Measurements from ENCODE around the gene MOCOS. TPM values are rescaled to one million over a fixed set of nuclear protein-coding genes. Genes with fewer than 3 reads are reported as not detected.

MOCOS gene
- total and polyA plus RNA-seq, 4 donors: 0.90 to 4.4 (median 2.7) TPM

GRCh38 chr18:36191286-36191685 lies 4.0 kb downstream of the MOCOS start:
- intact Hi-C loops (cut with DNase I): no loop called here
- Histone ChIP-seq H3K36me3 (ENCODE audit: control insufficient read depth in 1 of 2, insufficient read depth in 2 of 2, low read length in 1 of 2) (no peaks in the 10 kb centered on the region), H3K4me3 (ENCODE audit: low read length in 2 of 2) (no peak overlapping the region), H3K9me3 (ENCODE audit: control insufficient read depth, low read length) (no peaks in the 10 kb centered on the region), H3K27me3 (ENCODE audit: control insufficient read depth in 1 of 2, insufficient read depth in 2 of 2, low read length in 1 of 2) (no peaks in the 10 kb centered on the region), H3K4me1 (ENCODE audit: control insufficient read depth in 1 of 2, insufficient read depth in 2 of 2, low read length in 2 of 2) (no peaks in the 10 kb centered on the region), H3K27ac (ENCODE audit: low read depth in 1 of 2, low read length in 2 of 2) (no peak overlapping the region)
- no peak for DNase-seq
- ATAC-seq (ENCODE audit: low FRiP score): no peak
- WGBS, 2 donors: 97 to 100% methylated on average over 3 of the region's 3 CpGs

DNA sequence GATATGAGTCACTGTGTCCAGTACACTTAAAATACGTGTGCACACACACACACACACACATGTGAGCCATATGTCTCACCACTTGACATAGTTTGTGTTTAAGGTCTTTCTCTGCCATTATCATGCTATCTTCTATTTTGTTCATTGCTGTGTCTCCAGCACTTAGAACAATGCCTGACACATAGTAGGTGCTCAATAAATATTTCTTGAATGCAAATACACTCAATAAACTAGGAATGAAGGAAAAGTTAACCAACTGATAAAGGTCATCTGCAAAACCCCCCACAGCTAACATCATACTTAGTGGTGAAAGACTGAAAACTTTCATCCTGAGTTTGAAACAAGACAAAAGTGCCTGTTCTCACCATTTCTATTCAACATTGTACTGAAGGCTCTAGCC lies 4.4 kb downstream of the MOCOS start:
- Histone ChIP-seq H3K4me3 (ENCODE audit: low read length in 2 of 2) (no peak overlapping the region), H3K27me3 (ENCODE audit: control insufficient read depth in 1 of 2, insufficient read depth in 2 of 2, low read length in 1 of 2) (no peaks in the 10 kb centered on the region), H3K4me1 (ENCODE audit: control insufficient read depth in 1 of 2, insufficient read depth in 2 of 2, low read length in 2 of 2) (no peaks in the 10 kb centered on the region), H3K36me3 (ENCODE audit: control insufficient read depth in 1 of 2, insufficient read depth in 2 of 2, low read length in 1 of 2) (no peaks in the 10 kb centered on the region), H3K9me3 (ENCODE audit: control insufficient read depth, low read length) (no peaks in the 10 kb centered on the region), H3K27ac (ENCODE audit: low read depth in 1 of 2, low read length in 2 of 2) (no peak overlapping the region)
- intact Hi-C loops (cut with DNase I): no loop called here
- 93 to 96% methylated on average over 1 of the region's 1 CpG for WGBS, 2 donors
- no peak for ATAC-seq (ENCODE audit: low FRiP score)
- no peak for DNase-seq

GRCh38 chr18:36194600-36195315 lies 7.5 kb downstream of the MOCOS start:
- Histone ChIP-seq H3K4me1 (ENCODE audit: control insufficient read depth in 1 of 2, insufficient read depth in 2 of 2, low read length in 2 of 2) (no peaks in the 10 kb centered on the region), H3K9me3 (ENCODE audit: control insufficient read depth, low read length) (no peaks in the 10 kb centered on the region), H3K27me3 (ENCODE audit: control insufficient read depth in 1 of 2, insufficient read depth in 2 of 2, low read length in 1 of 2) (no peaks in the 10 kb centered on the region), H3K36me3 (ENCODE audit: control insufficient read depth in 1 of 2, insufficient read depth in 2 of 2, low read length in 1 of 2) (no peaks in the 10 kb centered on the region), H3K4me3 (ENCODE audit: low read length in 2 of 2) (no peak overlapping the region), H3K27ac (ENCODE audit: low read depth in 1 of 2, low read length in 2 of 2) (no peak overlapping the region)
- no peak for ATAC-seq (ENCODE audit: low FRiP score)
- 83 to 87% methylated on average over 8 of the region's 8 CpGs for WGBS, 2 donors
- intact Hi-C loops (cut with DNase I): no loop called here
- no peak for DNase-seq

GRCh38 chr18:36195427-36196122 lies 8.3 kb downstream of the MOCOS start:
- ATAC-seq (ENCODE audit: low FRiP score): no peak
- WGBS, 2 donors: 36 to 48% methylated on average over 3 of the region's 3 CpGs
- intact Hi-C loops (cut with DNase I): no loop called here

GRCh38 chr18:36196238-36196995 lies 9.1 kb downstream of the MOCOS start:
- no peak for ATAC-seq (ENCODE audit: low FRiP score)
- H3K27ac ChIP-seq (ENCODE audit: low read depth in 1 of 2, low read length in 2 of 2): no peak overlapping the region
- intact Hi-C loops (cut with DNase I): no loop called here
- no peak overlapping the region for H3K4me3 ChIP-seq (ENCODE audit: low read length in 2 of 2)
- no peaks in the 10 kb centered on the region for H3K36me3 ChIP-seq (ENCODE audit: control insufficient read depth in 1 of 2, insufficient read depth in 2 of 2, low read length in 1 of 2)
- 87 to 89% methylated on average over 6 of the region's 6 CpGs for WGBS, 2 donors
- DNase-seq: no peak
- no peaks in the 10 kb centered on the region for H3K4me1 ChIP-seq (ENCODE audit: control insufficient read depth in 1 of 2, insufficient read depth in 2 of 2, low read length in 2 of 2)
- no peaks in the 10 kb centered on the region for H3K9me3 ChIP-seq (ENCODE audit: control insufficient read depth, low read length)
- no peaks in the 10 kb centered on the region for H3K27me3 ChIP-seq (ENCODE audit: control insufficient read depth in 1 of 2, insufficient read depth in 2 of 2, low read length in 1 of 2)

More at GRCh38 chr18:36195427-36196122, 8.3 kb downstream of the MOCOS start:
- Histone ChIP-seq H3K27ac (ENCODE audit: low read depth in 1 of 2, low read length in 2 of 2) (no peak overlapping the region), H3K9me3 (ENCODE audit: control insufficient read depth, low read length) (no peaks in the 10 kb centered on the region), H3K4me3 (ENCODE audit: low read length in 2 of 2) (no peak overlapping the region), H3K36me3 (ENCODE audit: control insufficient read depth in 1 of 2, insufficient read depth in 2 of 2, low read length in 1 of 2) (no peaks in the 10 kb centered on the region), H3K4me1 (ENCODE audit: control insufficient read depth in 1 of 2, insufficient read depth in 2 of 2, low read length in 2 of 2) (no peaks in the 10 kb centered on the region), H3K27me3 (ENCODE audit: control insufficient read depth in 1 of 2, insufficient read depth in 2 of 2, low read length in 1 of 2) (no peaks in the 10 kb centered on the region)
- DNase-seq: no peak

DNA sequence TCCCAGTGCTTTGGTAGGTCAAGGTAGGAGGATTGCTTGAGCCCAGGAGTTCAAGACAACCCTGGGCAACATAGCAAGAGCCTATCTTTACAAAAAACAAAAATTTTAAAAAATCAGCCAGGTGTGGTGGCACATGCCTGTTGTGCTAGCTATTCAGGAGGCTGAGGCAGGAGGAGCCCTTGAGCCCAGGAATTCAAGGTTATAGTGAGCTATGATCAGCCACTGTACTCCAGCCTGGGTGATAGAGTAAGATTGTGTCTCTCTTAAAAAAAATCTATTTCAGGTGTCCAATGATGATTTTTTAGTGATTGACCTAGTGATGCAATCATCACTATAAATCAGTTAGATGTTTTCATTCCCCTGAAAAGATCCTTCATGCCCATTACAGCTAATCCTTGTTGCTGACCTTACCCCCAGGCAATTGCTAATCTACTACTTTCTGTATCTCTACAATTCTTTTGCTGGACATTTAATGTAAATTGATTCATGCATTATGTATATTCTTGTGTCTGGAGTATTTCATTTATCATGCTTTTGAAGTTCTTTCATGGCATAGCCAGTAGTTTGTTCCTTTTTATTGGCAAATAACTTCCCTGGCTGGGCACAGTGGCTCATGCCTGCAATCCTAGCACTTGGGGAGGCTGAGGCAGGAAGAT lies 10.3 kb downstream of the MOCOS start:
- Histone ChIP-seq H3K9me3 (ENCODE audit: control insufficient read depth, low read length) (no peaks in the 10 kb centered on the region), H3K27ac (ENCODE audit: low read depth in 1 of 2, low read length in 2 of 2) (no peak overlapping the region), H3K27me3 (ENCODE audit: control insufficient read depth in 1 of 2, insufficient read depth in 2 of 2, low read length in 1 of 2) (no peaks in the 10 kb centered on the region), H3K4me3 (ENCODE audit: low read length in 2 of 2) (no peak overlapping the region), H3K4me1 (ENCODE audit: control insufficient read depth in 1 of 2, insufficient read depth in 2 of 2, low read length in 2 of 2) (no peaks in the 10 kb centered on the region), H3K36me3 (ENCODE audit: control insufficient read depth in 1 of 2, insufficient read depth in 2 of 2, low read length in 1 of 2) (no peaks in the 10 kb centered on the region)
- intact Hi-C loops (cut with DNase I): no loop called here
- no peak for DNase-seq
- no peak for ATAC-seq (ENCODE audit: low FRiP score)

DNA sequence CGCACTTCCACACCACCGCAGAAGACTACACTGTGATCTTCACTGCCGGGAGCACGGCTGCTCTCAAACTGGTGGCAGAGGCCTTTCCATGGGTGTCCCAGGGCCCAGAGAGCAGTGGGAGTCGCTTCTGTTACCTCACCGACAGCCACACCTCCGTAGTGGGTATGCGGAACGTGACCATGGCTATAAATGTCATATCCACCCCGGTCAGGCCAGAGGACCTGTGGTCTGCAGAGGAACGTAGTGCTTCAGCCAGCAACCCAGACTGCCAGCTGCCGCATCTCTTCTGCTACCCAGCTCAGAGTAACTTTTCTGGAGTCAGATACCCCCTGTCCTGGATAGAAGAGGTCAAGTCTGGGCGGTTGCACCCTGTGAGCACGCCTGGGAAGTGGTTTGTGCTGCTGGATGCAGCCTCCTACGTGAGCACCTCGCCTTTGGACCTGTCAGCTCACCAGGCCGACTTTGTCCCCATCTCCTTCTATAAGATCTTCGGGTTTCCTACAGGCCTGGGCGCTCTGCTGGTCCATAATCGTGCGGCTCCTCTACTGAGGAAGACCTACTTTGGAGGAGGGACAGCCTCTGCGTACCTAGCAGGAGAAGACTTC lies 12.5 kb downstream of the MOCOS start:
- DNase-seq: no peak
- no peak for ATAC-seq (ENCODE audit: low FRiP score)

DNA sequence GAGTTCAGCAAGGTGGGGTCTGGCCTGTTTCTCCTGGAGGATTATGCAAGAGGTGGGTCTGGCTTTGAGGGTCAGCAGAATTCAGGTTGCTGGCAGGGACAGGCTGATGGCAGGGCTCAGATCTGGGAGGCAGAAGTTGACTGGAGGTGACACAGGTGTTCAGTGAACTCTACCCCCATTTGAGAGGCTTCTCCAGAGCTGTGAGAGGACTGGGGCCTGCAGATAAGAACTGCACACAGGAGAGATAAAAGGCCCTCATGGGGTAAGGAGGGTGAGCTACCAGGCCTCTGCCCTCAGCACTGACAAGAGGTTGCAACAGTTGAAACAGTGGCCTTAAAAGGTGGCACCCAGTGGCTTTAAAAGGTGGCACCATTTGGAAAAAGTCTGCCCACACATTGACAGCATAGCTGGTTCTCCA lies 13.1 kb downstream of the MOCOS start:
- DNase-seq (no peak), ATAC-seq (ENCODE audit: low FRiP score) (no peak)
- peaks cover 0 to 2% of the 10 kb centered on the region in 2 donors for H3K36me3 ChIP-seq (ENCODE audit: control insufficient read depth in 1 of 2, insufficient read depth in 2 of 2, low read length in 1 of 2)
- H3K4me3 ChIP-seq (ENCODE audit: low read length in 2 of 2): no peak overlapping the region
- intact Hi-C loops (cut with DNase I): no loop called here
- no peaks in the 10 kb centered on the region for H3K4me1 ChIP-seq (ENCODE audit: control insufficient read depth in 1 of 2, insufficient read depth in 2 of 2, low read length in 2 of 2)
- no peak overlapping the region for H3K27ac ChIP-seq (ENCODE audit: low read depth in 1 of 2, low read length in 2 of 2)
- no peaks in the 10 kb centered on the region for H3K9me3 ChIP-seq (ENCODE audit: control insufficient read depth, low read length)
- H3K27me3 ChIP-seq (ENCODE audit: control insufficient read depth in 1 of 2, insufficient read depth in 2 of 2, low read length in 1 of 2): no peaks in the 10 kb centered on the region

More for the DNA sequence above, 12.5 kb downstream of the MOCOS start:
- Histone ChIP-seq H3K36me3 (ENCODE audit: control insufficient read depth in 1 of 2, insufficient read depth in 2 of 2, low read length in 1 of 2) (no peaks in the 10 kb centered on the region), H3K27ac (ENCODE audit: low read depth in 1 of 2, low read length in 2 of 2) (no peak overlapping the region), H3K9me3 (ENCODE audit: control insufficient read depth, low read length) (no peaks in the 10 kb centered on the region), H3K4me1 (ENCODE audit: control insufficient read depth in 1 of 2, insufficient read depth in 2 of 2, low read length in 2 of 2) (no peaks in the 10 kb centered on the region), H3K4me3 (ENCODE audit: low read length in 2 of 2) (no peak overlapping the region), H3K27me3 (ENCODE audit: control insufficient read depth in 1 of 2, insufficient read depth in 2 of 2, low read length in 1 of 2) (no peaks in the 10 kb centered on the region)
- 89% methylated on average over 22 of the region's 22 CpGs for WGBS, 2 donors
- intact Hi-C loops (cut with DNase I): no loop called here

All from aorta (tissue), 5 donors.